CD4-positive, alpha-beta T cell treated with Interleukin-6 for 4 hours (primary cell): ENCODE measurements around the gene FKBP8.

ENCODE experiments used
- DNase-seq: peaks from one replicate; pipeline ENCODE4 v3.0.0-alpha.2; 2020; ENCODE audit warnings: mixed read lengths

The FKBP8 gene

GRCh38 chr19:18520848-18521691, 22.3 kb downstream of the FKBP8 start:
- DNase-seq: peak; percentile 31

GRCh38 chr19:18519962-18520847, 23.2 kb downstream of the FKBP8 start:
- DNase-seq: peak; percentile 69

- no peak for DNase-seq
Measured at GRCh38 chr19:18518639-18519038, 24.7 kb downstream of the FKBP8 start.

- no peak for DNase-seq
Measured at GRCh38 chr19:18517606-18518005, 25.8 kb downstream of the FKBP8 start.

GRCh38 chr19:18515959-18516358, 27.4 kb downstream of the FKBP8 start:
- no peak for DNase-seq

GRCh38 chr19:18514800-18515682, 28.3 kb downstream of the FKBP8 start:
- DNase-seq: peak; percentile 56

- DNase-seq: no peak
Measured at GRCh38 chr19:18513868-18514267, 29.5 kb downstream of the FKBP8 start.

GRCh38 chr19:18510216-18510615, 33.2 kb downstream of the FKBP8 start:
- no peak for DNase-seq

GRCh38 chr19:18508585-18508984, 34.8 kb downstream of the FKBP8 start:
- no peak for DNase-seq

GRCh38 chr19:18507727-18508440, 35.5 kb downstream of the FKBP8 start:
- no peak for DNase-seq

GRCh38 chr19:18507021-18507726, 36.2 kb downstream of the FKBP8 start:
- DNase-seq: peak; percentile 51

- DNase-seq: peak; percentile 32
Measured at GRCh38 chr19:18506101-18506930, 37.1 kb downstream of the FKBP8 start.

GRCh38 chr19:18504886-18505610, 38.3 kb downstream of the FKBP8 start:
- DNase-seq: peak; percentile 47

- no peak for DNase-seq
Measured at GRCh38 chr19:18503971-18504885, 39.1 kb downstream of the FKBP8 start.

GRCh38 chr19:18503337-18503970, 39.9 kb downstream of the FKBP8 start:
- DNase-seq: no peak

- no peak for DNase-seq
Measured at GRCh38 chr19:18502638-18503294, 40.6 kb downstream of the FKBP8 start.

- DNase-seq: no peak
Measured at GRCh38 chr19:18502246-18502637, 41.1 kb downstream of the FKBP8 start.

GRCh38 chr19:18501832-18502231, 41.5 kb downstream of the FKBP8 start:
- DNase-seq: no peak
